Measurements from ENCODE around the gene NDUFA3.
"Not testable (repeated sequence)": the region's sequence is repeated elsewhere in the genome, so short reads cannot be mapped to it uniquely, and the experiment has no call there.

NDUFA3 gene

GRCh38 chr19:54102421-54103169 is at the start of gene NDUFA3:
TSS of gene NDUFA3 (plus strand) at chr19:54102855. CDS start at chr19:54102879, 24 bp downstream.
- no peak within 1 kb of the TSS for H3K27ac ChIP-seq
- peak; percentile 94 for DNase-seq (ENCODE audit: low read depth, low spot score)

- no peak overlapping the region for H3K27ac ChIP-seq
- DNase-seq (ENCODE audit: low read depth, low spot score): no peak
Observed at GRCh38 chr19:54062643-54063042, 40.0 kb upstream of the NDUFA3 start.

- H3K27ac ChIP-seq: no peak within 1 kb of the TSS
- DNase-seq (ENCODE audit: low read depth, low spot score): no peak
Observed at GRCh38 chr19:54063350-54064116, 39.1 kb upstream of the NDUFA3 start, which contains the start of gene VSTM1. TSS of gene VSTM1 (minus strand) at chr19:54063897. CDS start at chr19:54063777, 120 bp downstream.

GRCh38 chr19:54069470-54069869 is 33.2 kb upstream of the NDUFA3 start:
- H3K27ac ChIP-seq: no peak overlapping the region

GRCh38 chr19:54073829-54074228 is 28.8 kb upstream of the NDUFA3 start:
- H3K27ac ChIP-seq: no peak overlapping the region
- DNase-seq (ENCODE audit: low read depth, low spot score): no peak

More at GRCh38 chr19:54069470-54069869, 33.2 kb upstream of the NDUFA3 start:
- no peak for DNase-seq (ENCODE audit: low read depth, low spot score)

GRCh38 chr19:54074851-54075250 is 27.8 kb upstream of the NDUFA3 start:
- no peak for DNase-seq (ENCODE audit: low read depth, low spot score)
- no peak overlapping the region for H3K27ac ChIP-seq

- no peak for DNase-seq (ENCODE audit: low read depth, low spot score)
- H3K27ac ChIP-seq: no peak overlapping the region
Observed at GRCh38 chr19:54077334-54077733, 25.3 kb upstream of the NDUFA3 start.

- no peak within 1 kb of the TSS for H3K27ac ChIP-seq
- DNase-seq (ENCODE audit: low read depth, low spot score): no peak
Observed at GRCh38 chr19:54081032-54081431, 21.6 kb upstream of the NDUFA3 start, which contains the start of gene TARM1. TSS of gene TARM1 (minus strand) at chr19:54081365. CDS start at chr19:54081340, 25 bp downstream.

- H3K27ac ChIP-seq: no peak overlapping the region
- no peak for DNase-seq (ENCODE audit: low read depth, low spot score)
Observed at GRCh38 chr19:54084410-54084809, 18.2 kb upstream of the NDUFA3 start.

GRCh38 chr19:54094426-54095000 is 8.1 kb upstream of the NDUFA3 start:
- DNase-seq (ENCODE audit: low read depth, low spot score): no peak
- no peak overlapping the region for H3K27ac ChIP-seq

GRCh38 chr19:54095136-54095858 is 7.4 kb upstream of the NDUFA3 start:
- no peak overlapping the region for H3K27ac ChIP-seq
- DNase-seq (ENCODE audit: low read depth, low spot score): no peak

- not testable (repeated sequence) for DNase-seq (ENCODE audit: low read depth, low spot score); H3K27ac ChIP-seq
Observed at GRCh38 chr19:54095859-54096616, 6.6 kb upstream of the NDUFA3 start.

- no peak overlapping the region for H3K27ac ChIP-seq
Observed at GRCh38 chr19:54096617-54097106, 6.0 kb upstream of the NDUFA3 start.

GRCh38 chr19:54099190-54099902 is 3.3 kb upstream of the NDUFA3 start:
- DNase-seq (ENCODE audit: low read depth, low spot score): no peak

More at GRCh38 chr19:54096617-54097106, 6.0 kb upstream of the NDUFA3 start:
- DNase-seq (ENCODE audit: low read depth, low spot score): no peak

GRCh38 chr19:54099903-54100255 is 2.8 kb upstream of the NDUFA3 start:
- peak overlapping the region; percentile 27 for H3K27ac ChIP-seq
- not testable (repeated sequence) for DNase-seq (ENCODE audit: low read depth, low spot score)

More at GRCh38 chr19:54099190-54099902, 3.3 kb upstream of the NDUFA3 start:
- H3K27ac ChIP-seq: no peak overlapping the region

- peak within 1 kb of the TSS; percentile 27 for H3K27ac ChIP-seq
- no peak for DNase-seq (ENCODE audit: low read depth, low spot score)
Observed at GRCh38 chr19:54100561-54100960, 2.1 kb upstream of the NDUFA3 start, which contains the start of gene OSCAR. TSS of gene OSCAR (minus strand) at chr19:54100803. CDS start at chr19:54100792, 11 bp downstream.

GRCh38 chr19:54104998-54105715 is 2.5 kb downstream of the NDUFA3 start:
- H3K27ac ChIP-seq: no peak overlapping the region
- no peak for DNase-seq (ENCODE audit: low read depth, low spot score)

- DNase-seq (ENCODE audit: low read depth, low spot score): no peak
- no peak overlapping the region for H3K27ac ChIP-seq
Observed at GRCh38 chr19:54105796-54106195, 3.1 kb downstream of the NDUFA3 start.
